Urothelium cell line (cell line): ENCODE measurements around the gene SPATA31A6.
"Not testable (repeated sequence)": the region's sequence is repeated elsewhere in the genome, so short reads cannot be mapped to it uniquely, and the experiment has no call there.

Experiments used
- DNase-seq: peaks from one replicate; pipeline ENCODE4 v3.0.0; 2011; ENCODE audit warnings: low spot score, mixed read lengths
- FAIRE-seq: peaks from 2 replicates; lab custom pipeline; 2011; peaks lifted over from hg19 to GRCh38; lab: Jason Lieb, UNC

The SPATA31A6 gene

GRCh38 chr9:42183359-42183758 is at the start of gene SPATA31A6:
Gene SPATA31A6, plus strand, starts transcription at chr9:42183659. Its CDS starts 29 bp downstream, at chr9:42183688.
- DNase-seq, FAIRE-seq: not testable (repeated sequence)

GRCh38 chr9:42160299-42160698 is 23.2 kb upstream of the SPATA31A6 start:
- not testable (repeated sequence) for DNase-seq, FAIRE-seq

DNA sequence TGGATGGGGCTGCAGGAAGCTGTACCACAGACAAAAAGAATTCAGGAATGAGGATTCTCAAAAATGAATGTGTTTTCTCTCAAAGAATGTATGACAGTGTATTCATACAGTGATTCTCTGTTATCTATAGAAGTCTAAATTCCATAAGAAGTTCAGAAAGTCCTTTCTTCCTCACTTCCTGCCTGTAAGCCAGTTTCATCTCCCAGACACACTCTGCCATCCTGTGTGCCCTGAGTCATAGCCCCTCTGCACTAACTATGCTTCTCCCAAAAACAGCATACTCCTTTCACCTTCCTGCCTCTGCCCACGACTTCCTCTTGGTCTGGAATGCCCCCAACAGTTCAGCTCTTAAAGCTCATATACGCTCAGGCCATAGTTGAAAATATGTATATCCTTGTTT is 36.4 kb downstream of the SPATA31A6 start:
- not testable (repeated sequence) for DNase-seq, FAIRE-seq

- not testable (repeated sequence) for FAIRE-seq, DNase-seq
These were observed 39.8 kb downstream of the SPATA31A6 start for GRCh38 chr9:42223230-42223629.

- not testable (repeated sequence) for DNase-seq, FAIRE-seq
These were observed 49.6 kb downstream of the SPATA31A6 start for GRCh38 chr9:42233031-42233430.

GRCh38 chr9:42234610-42235009 is 51.2 kb downstream of the SPATA31A6 start:
- FAIRE-seq, DNase-seq: not testable (repeated sequence)

DNA sequence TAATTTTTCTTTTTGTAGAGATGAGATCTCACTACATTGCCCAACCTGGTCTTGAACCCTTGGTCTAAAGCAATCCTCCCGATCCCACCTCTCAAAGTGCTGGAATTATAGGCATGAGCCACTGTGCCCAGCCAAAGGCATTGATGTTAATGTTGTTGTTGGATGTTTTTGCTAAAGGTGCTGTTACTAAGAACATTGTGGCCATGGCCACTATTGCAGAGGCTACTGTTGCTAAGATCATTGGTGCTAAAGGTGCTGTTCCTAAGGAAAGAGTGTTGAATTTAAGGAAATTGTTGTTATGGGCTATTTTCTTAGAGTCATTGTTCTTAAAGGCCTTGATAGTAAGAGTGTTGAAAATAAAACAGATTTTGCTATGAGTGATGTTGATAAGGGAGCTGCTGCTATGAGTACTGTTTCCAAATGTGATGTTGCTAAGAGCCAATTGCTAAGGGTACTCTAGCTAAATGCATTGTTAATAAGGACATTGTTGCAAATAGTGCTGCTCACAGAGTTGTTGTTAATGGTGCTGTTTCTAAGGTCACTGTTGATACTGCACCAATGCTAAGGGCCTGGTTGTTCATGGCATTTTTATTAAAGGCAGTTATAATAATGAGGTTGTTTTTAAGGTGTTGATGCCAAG is 52.0 kb downstream of the SPATA31A6 start:
- not testable (repeated sequence) for FAIRE-seq, DNase-seq

DNA sequence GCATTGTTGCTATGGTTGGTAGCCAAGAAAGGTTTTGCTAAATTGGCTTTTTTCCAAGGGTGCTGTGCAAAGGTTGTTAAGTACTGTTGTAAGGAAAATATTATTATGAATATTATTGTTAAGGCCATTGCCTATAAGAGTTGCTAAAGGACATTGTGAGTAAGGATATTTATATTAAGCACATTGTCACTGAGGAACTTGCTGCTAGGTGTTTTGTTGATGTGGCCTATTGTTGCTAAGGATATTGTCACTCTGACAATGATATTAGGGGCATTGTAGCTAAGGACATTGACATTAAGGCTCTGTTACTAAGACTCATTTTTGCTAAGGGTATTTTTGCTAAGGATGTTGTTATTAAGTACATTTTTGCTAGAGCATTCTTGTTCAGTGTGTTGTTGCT is 52.6 kb downstream of the SPATA31A6 start:
- not testable (repeated sequence) for DNase-seq

DNA sequence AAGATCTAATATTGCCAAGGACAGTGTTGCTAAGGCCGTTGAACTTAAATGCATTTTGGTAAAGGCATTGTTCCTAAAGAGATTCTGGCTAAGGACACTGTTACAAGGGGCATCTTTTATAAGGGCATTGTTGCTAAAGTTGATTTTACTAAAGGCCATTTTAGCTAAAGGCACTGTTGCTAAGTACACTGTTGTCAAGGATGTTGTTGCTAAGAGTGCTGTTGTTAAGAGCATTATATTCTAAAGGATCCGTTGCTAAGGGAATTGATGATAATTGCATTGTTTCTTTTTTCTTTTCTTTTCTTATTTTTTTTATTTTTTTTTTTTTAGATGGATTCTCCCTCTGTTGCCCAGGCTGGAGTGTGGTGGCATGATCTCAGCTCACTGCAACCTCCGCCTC is 53.9 kb downstream of the SPATA31A6 start:
- FAIRE-seq, DNase-seq: not testable (repeated sequence)

More for the DNA sequence above, 52.6 kb downstream of the SPATA31A6 start:
- not testable (repeated sequence) for FAIRE-seq

- not testable (repeated sequence) for FAIRE-seq, DNase-seq
These were observed 55.4 kb downstream of the SPATA31A6 start for GRCh38 chr9:42238862-42239261.
